Ascending aorta (tissue), 2 donors: ENCODE measurements around the gene HCK. TPM values are rescaled to one million over a fixed set of nuclear protein-coding genes. Genes with fewer than 3 reads are reported as not detected.
A peak's percentile ranks its signal among the peaks of the same experiment; 100 is the strongest.

Experiments
- DNase-seq, 2 donors: peaks; one replicate each; pipeline ENCODE4 v3.0.0-alpha.2; 2019; ENCODE audit warnings: low spot score in 2 of 2
- H3K27ac ChIP-seq, 2 donors: fragments of 200-600 bp; sonication (generic); one replicate each; pipeline ENCODE4 v1.5.1; 2016 to 2017; ENCODE audit warnings: mild to moderate bottlenecking in 1 of 2
- H3K27me3 ChIP-seq: fragments of 200-600 bp; sonication (generic); one replicate; pipeline ENCODE4 v1.5.1; 2017
- H3K36me3 ChIP-seq, 2 donors: fragments of 200-600 bp; sonication (generic); one replicate each; pipeline ENCODE4 v1.5.1; 2016
- H3K4me1 ChIP-seq, 2 donors: fragments of 200-600 bp; sonication (generic); one replicate each; pipeline ENCODE4 v1.5.1; 2016 to 2017; ENCODE audit warnings: mild to moderate bottlenecking in 1 of 2
- H3K4me3 ChIP-seq, 2 donors: fragments of 200-600 bp; sonication (generic); one replicate each; pipeline ENCODE4 v1.5.1; 2016 to 2017; ENCODE audit warnings: mild to moderate bottlenecking in 1 of 2
- H3K9me3 ChIP-seq, 2 donors: fragments of 200-600 bp; sonication (generic); one replicate each; pipeline ENCODE4 v1.5.1; 2016
- intact Hi-C: fragments of 100-400 bp; cut with DNase I; formaldehyde crosslinking; loops from one replicate; pipeline ENCODE4 v1.15.1; 2023
- total RNA-seq: library from RNA; depleted of rRNA; stranded (reverse); fragments of >200 nt; gene quantifications from one replicate; pipeline ENCODE4 v1.1.0, GENCODE V29; 2016
- TF ChIP-seq, protein P1 (sequence below), 3 experiments: fragments of 200-600 bp in 2 of 3; fragments of 450-650 bp in 1 of 3; sonication (generic) in 2 of 3; IDR thresholded peaks; one replicate each; pipeline ENCODE4 v1.5.1; 2016 to 2019; ENCODE audit warnings: antibody characterized with exemption in 3 of 3, mild to moderate bottlenecking in 1 of 3, moderate library complexity in 1 of 3

Gene HCK
- total RNA-seq, 1 donor from 2014 or later: 16.8 TPM

DNA sequence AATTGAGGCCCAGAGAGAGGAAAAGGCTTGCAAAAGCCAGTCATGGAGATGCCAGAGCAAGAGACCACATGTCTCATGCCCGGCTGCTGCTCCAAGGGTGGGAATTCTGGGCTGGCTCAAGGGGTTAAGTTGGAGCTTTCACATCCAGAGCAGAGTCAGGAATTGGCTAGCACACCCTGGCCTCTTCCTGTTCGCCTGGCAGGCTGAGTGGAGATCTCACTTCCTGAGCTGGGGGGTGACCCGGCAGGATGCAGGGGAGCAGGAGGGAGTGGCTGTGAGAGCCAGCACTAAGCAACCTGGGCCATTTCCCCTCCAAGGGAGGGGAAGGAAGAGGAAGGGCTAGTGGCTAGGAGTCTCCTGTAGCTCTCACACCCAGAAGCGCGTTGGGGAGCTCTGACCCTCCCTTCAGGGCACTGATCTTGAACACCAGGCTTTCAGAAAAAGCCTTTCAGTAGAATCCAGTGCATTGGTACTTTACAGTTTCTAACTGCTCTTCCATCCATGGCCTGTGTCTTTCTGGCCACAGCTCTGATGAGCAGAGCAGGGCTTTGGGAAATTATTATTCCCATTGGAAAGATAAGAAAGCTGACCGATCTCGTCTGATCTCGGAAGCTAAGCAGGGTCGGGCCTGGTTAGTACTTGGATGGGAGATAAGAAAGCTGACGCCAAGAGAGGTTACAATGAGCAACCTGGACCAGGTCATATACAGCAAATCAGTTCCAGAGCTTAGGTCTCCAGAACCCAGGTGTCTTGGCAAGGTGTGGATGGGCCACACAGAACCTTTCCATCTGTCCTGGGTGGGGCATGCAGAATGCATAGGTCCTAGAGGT lies 44.0 kb upstream of the HCK start:
- intact Hi-C loops: no loop called here
- Histone ChIP-seq H3K4me3 (no peak overlapping the region), H3K4me1 (no peaks in the 10 kb centered on the region), H3K27ac (no peak overlapping the region), H3K9me3 (no peaks in the 10 kb centered on the region), H3K27me3 (no peaks in the 10 kb centered on the region), H3K36me3 (no peaks in the 10 kb centered on the region)
- peak in 1 of 2 donors; percentile 68 for DNase-seq
- TF ChIP-seq, protein P1, sequence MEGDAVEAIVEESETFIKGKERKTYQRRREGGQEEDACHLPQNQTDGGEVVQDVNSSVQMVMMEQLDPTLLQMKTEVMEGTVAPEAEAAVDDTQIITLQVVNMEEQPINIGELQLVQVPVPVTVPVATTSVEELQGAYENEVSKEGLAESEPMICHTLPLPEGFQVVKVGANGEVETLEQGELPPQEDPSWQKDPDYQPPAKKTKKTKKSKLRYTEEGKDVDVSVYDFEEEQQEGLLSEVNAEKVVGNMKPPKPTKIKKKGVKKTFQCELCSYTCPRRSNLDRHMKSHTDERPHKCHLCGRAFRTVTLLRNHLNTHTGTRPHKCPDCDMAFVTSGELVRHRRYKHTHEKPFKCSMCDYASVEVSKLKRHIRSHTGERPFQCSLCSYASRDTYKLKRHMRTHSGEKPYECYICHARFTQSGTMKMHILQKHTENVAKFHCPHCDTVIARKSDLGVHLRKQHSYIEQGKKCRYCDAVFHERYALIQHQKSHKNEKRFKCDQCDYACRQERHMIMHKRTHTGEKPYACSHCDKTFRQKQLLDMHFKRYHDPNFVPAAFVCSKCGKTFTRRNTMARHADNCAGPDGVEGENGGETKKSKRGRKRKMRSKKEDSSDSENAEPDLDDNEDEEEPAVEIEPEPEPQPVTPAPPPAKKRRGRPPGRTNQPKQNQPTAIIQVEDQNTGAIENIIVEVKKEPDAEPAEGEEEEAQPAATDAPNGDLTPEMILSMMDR (IDR thresholded peaks at IDR 0.05): no peak

DNA sequence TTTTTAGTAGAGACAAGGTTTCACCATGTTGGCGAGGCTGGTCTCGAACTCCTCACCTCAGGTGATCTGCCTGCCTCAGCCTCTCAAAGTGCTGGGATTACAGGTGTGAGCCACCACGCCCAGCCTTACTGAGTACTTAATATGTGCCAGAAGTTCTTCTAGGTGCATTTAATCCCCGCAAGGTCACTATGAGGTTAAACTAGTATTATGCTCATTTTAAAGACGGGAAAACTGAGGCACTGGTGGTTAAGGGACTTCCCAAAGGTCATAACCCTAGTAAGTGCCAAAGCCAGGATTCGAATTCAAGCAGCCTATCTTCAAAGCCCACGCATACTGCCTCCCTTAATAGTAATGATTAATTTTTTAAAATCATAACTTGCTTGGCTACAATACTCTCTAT lies 42.5 kb upstream of the HCK start:
- Histone ChIP-seq H3K27ac (peak overlapping the region in 1 of 2 donors; percentile 12), H3K36me3 (no peaks in the 10 kb centered on the region), H3K27me3 (no peaks in the 10 kb centered on the region), H3K4me3 (no peak overlapping the region), H3K9me3 (no peaks in the 10 kb centered on the region), H3K4me1 (no peaks in the 10 kb centered on the region)
- DNase-seq: no peak
- intact Hi-C loops: no loop called here
- TF ChIP-seq, protein P1 (IDR thresholded peaks at IDR 0.05): no peak

DNA sequence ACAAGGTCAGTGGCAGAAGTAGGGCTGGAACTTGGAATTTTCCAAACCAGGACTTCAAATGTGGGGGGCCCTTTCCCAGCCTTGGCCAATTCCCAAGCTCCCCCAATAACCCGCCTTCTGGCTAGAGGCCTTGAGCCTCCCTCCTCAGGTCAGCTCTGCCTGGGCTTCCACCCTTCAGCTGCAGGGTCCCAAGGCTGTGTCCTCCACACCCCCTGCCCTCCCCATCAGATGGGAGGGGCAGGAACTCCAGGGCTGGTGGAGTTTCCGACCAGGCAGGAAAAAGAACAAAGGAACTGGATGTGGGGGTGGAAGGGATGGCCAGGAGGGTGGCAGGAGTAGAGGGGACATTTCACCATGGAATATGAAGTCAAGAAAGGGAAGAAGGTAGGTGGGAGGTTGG lies 41.9 kb upstream of the HCK start, which contains the start of gene CCM2L:
CCM2L (plus strand) TSS at position 338 of the 400 bp plus-strand sequence; CDS start at position 355, 17 bp downstream.
- no peaks in the 10 kb centered on the region for H3K4me1 ChIP-seq
- no peaks in the 10 kb centered on the region for H3K36me3 ChIP-seq
- H3K4me3 ChIP-seq: peak within 1 kb of the TSS in 1 of 2 donors; percentile 16
- TF ChIP-seq, protein P1 (IDR thresholded peaks at IDR 0.05): no peak
- peak within 1 kb of the TSS in 1 of 2 donors; percentile 12 for H3K27ac ChIP-seq
- no peak for DNase-seq
- H3K27me3 ChIP-seq: no peaks in the 10 kb centered on the region
- no peaks in the 10 kb centered on the region for H3K9me3 ChIP-seq
- intact Hi-C loops: no loop called here

DNA sequence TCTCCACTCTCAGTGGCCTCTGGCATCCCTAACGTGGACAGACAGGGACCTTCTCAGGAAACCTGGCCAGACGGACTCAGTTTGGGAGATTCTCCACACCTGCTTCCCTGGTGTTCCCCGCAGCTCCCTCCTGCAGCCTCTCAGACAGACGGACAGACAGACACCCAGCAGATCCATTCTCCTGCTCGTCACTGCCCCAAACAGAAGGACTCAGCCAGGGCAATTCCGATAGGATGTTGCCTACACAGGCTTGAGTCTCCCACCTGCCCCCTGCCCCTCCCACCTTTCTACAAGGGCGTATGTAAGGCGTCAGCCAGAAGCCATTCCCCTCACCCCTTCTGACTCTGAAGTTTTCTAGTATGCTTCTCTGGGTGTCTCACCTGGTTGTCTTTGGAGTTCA lies 41.4 kb upstream of the HCK start:
- Histone ChIP-seq H3K27me3 (no peaks in the 10 kb centered on the region), H3K9me3 (no peaks in the 10 kb centered on the region), H3K4me3 (peak overlapping the region in 1 of 2 donors; percentile 16), H3K36me3 (no peaks in the 10 kb centered on the region), H3K27ac (no peak overlapping the region), H3K4me1 (no peaks in the 10 kb centered on the region)
- TF ChIP-seq, protein P1 (IDR thresholded peaks at IDR 0.05): no peak
- no peak for DNase-seq
- intact Hi-C loops: no loop called here

DNA sequence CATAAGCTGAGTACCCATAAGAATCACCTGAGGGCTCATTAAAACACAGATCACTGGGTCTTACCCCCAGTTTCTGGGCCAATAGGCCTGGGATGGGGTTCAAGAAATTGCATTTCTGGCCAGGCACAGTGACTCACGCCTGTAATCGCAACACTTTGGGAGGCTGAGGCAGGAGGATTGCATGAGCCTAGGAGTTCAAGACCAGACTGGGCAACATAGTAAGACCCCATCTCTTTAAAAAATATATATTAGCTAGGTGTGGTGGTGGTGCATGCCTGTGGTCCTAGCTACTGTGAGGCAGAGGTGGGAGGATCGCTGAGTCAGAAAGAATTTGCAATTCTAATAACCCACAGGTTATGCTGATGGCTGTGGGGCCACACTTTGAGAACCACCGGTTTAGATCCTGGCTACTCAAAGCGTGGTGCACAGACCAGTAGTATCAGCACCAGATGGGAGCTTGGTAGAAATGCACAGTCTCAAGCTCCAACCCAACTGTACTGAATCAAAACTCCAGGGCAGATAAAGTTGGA lies 39.8 kb upstream of the HCK start:
- H3K4me3 ChIP-seq: no peak overlapping the region

More for the DNA sequence above, 39.8 kb upstream of the HCK start:
- TF ChIP-seq, protein P1 (IDR thresholded peaks at IDR 0.05): no peak
- no peaks in the 10 kb centered on the region for H3K36me3 ChIP-seq
- H3K27me3 ChIP-seq: no peaks in the 10 kb centered on the region
- intact Hi-C loops: no loop called here
- H3K27ac ChIP-seq: no peak overlapping the region
- no peaks in the 10 kb centered on the region for H3K4me1 ChIP-seq
- DNase-seq: no peak
- no peaks in the 10 kb centered on the region for H3K9me3 ChIP-seq
